H1 (cell line): Measurements from ENCODE around the gene STX19. TPM values are rescaled to one million over a fixed set of nuclear protein-coding genes. Genes with fewer than 3 reads are reported as not detected.

Experiments used
- CTCF ChIA-PET: fragments of 300-600 bp; sonication (Branson Sonifier 250); formaldehyde crosslinking; loops from one replicate; lab custom pipeline; 2021; ENCODE audit not compliant: partially characterized antibody; lab: Charles Lee
- POLR2A ChIA-PET: fragments of 300-600 bp; sonication (Branson Sonifier 250); formaldehyde crosslinking; loops from one replicate; lab custom pipeline; 2021; ENCODE audit warnings: inconsistent platforms; ENCODE audit not compliant: partially characterized antibody; lab: Charles Lee
- DNase-seq, 2 experiments: peaks; one replicate each; pipeline versions ENCODE4 v3.0.0 to v3.0.0-alpha.2; 2010 to 2022; ENCODE audit warnings: low spot score in 2 of 2, low read depth in 1 of 2, mixed read lengths in 1 of 2
- FAIRE-seq: peaks from 2 replicates; lab custom pipeline; 2011; peaks lifted over from hg19 to GRCh38; lab: Jason Lieb, UNC
- H2AFZ ChIP-seq: 2 replicates; pipeline ENCODE4 v1.8.1; 2012; ENCODE audit warnings: low read length, inconsistent platforms
- H2AK5ac ChIP-seq: 2 replicates; pipeline ENCODE4 v1.6.1; 2013; ENCODE audit warnings: low read depth, low read length
- H2BK120ac ChIP-seq: replicated peaks from 2 replicates; pipeline ENCODE3; 2013; ENCODE audit warnings: low read depth, low read length, inconsistent platforms
- H2BK12ac ChIP-seq: 2 replicates; pipeline ENCODE4 v1.6.1; 2013; ENCODE audit warnings: low read depth, low read length
- H2BK15ac ChIP-seq: 2 replicates; pipeline ENCODE4 v1.6.1; 2013; ENCODE audit warnings: low read length
- H2BK20ac ChIP-seq: 2 replicates; pipeline ENCODE4 v1.6.1; 2013; ENCODE audit warnings: low read length
- H2BK5ac ChIP-seq: 2 replicates; pipeline ENCODE4 v1.6.1; 2013; ENCODE audit warnings: low read depth, low read length
- H3K14ac ChIP-seq: 2 replicates; pipeline ENCODE4 v1.6.1; 2013; ENCODE audit warnings: inconsistent platforms; ENCODE audit not compliant: insufficient read length
- H3K18ac ChIP-seq: 2 replicates; pipeline ENCODE4 v1.6.1; 2013; ENCODE audit warnings: low read length; ENCODE audit errors: extremely low read depth
- H3K23ac ChIP-seq: 2 replicates; pipeline ENCODE4 v1.6.1; 2013; ENCODE audit warnings: inconsistent platforms; ENCODE audit not compliant: insufficient read length
- H3K23me2 ChIP-seq: 2 replicates; pipeline ENCODE4 v1.6.1; 2013; ENCODE audit warnings: low read depth, low read length
- H3K27ac ChIP-seq: 2 replicates; pipeline ENCODE4 v1.6.1; 2011; ENCODE audit warnings: low read depth, low read length, inconsistent platforms
- H3K27me3 ChIP-seq, 4 experiments: replicated peaks in 1 of 4; 1 replicate in 1 of 4; 2 replicates in 3 of 4; pipeline versions ENCODE4 v1.6.1 to v1.8.1; 2011 to 2013; ENCODE audit warnings: low read length in 3 of 4, mild to moderate bottlenecking in 3 of 4, inconsistent platforms in 2 of 4, mixed read lengths in 2 of 4, moderate library complexity in 1 of 4; ENCODE audit not compliant: control insufficient read depth in 3 of 4, insufficient read depth in 3 of 4; ENCODE audit errors: extremely low read depth in 1 of 4
- H3K36me3 ChIP-seq, 4 experiments: 2 replicates each; pipeline versions ENCODE4 v1.6.1 to v1.8.1; 2011 to 2013; ENCODE audit warnings: mild to moderate bottlenecking in 4 of 4, low read length in 3 of 4, moderate library complexity in 2 of 4, control low read depth in 1 of 4, inconsistent platforms in 1 of 4; ENCODE audit not compliant: insufficient read depth in 4 of 4, control insufficient read depth in 2 of 4
- H3K4ac ChIP-seq: replicated peaks from 2 replicates; pipeline ENCODE3; 2013; ENCODE audit warnings: low read length, low read depth, mixed read lengths, inconsistent platforms; ENCODE audit not compliant: insufficient read length
- H3K4me1 ChIP-seq, 4 experiments: replicated peaks in 1 of 4; 1 replicate in 1 of 4; 2 replicates in 3 of 4; pipeline versions ENCODE4 v1.6.1 to v1.8.1; 2011 to 2013; ENCODE audit warnings: low read length in 3 of 4, inconsistent platforms in 2 of 4, mixed read lengths in 1 of 4; ENCODE audit not compliant: insufficient read depth in 4 of 4, control insufficient read depth in 3 of 4
- H3K4me2 ChIP-seq, 2 experiments: 2 replicates each; pipeline versions ENCODE4 v1.6.1 to v1.8.1; 2011 to 2013; ENCODE audit warnings: low read depth in 2 of 2, low read length in 2 of 2, control low read depth in 1 of 2, inconsistent platforms in 1 of 2, mild to moderate bottlenecking in 1 of 2; ENCODE audit not compliant: insufficient read depth in 1 of 2
- H3K4me3 ChIP-seq, 4 experiments: fragments of 200-600, 300-600 bp in 1 of 4; sonication (generic), shearing (Covaris generic), sonication (Bioruptor Twin) in 1 of 4; 2 replicates each; pipeline versions ENCODE4 v1.5.1 to v1.8.1; 2011 to 2016; ENCODE audit warnings: low read length in 4 of 4, low read depth in 3 of 4, control low read depth in 2 of 4, inconsistent platforms in 2 of 4, mild to moderate bottlenecking in 2 of 4, mixed read lengths in 1 of 4, moderate library complexity in 1 of 4; ENCODE audit not compliant: insufficient read depth in 2 of 4; ENCODE audit errors: extremely low read depth in 1 of 4
- H3K56ac ChIP-seq: replicated peaks from 2 replicates; pipeline ENCODE3; 2013; ENCODE audit warnings: low read depth, mild to moderate bottlenecking, mixed read lengths, low read length, inconsistent platforms; ENCODE audit not compliant: insufficient read length
- H3K79me1 ChIP-seq: 2 replicates; pipeline ENCODE4 v1.6.1; 2013; ENCODE audit warnings: low read depth, low read length, control low read depth
- H3K79me2 ChIP-seq, 2 experiments: 2 replicates each; pipeline versions ENCODE4 v1.6.1 to v1.8.1; 2012 to 2013; ENCODE audit warnings: low read length in 2 of 2, mild to moderate bottlenecking in 2 of 2, inconsistent platforms in 1 of 2; ENCODE audit not compliant: insufficient read depth in 2 of 2, control insufficient read depth in 1 of 2
- H3K9ac ChIP-seq, 4 experiments: replicated peaks in 1 of 4; 1 replicate in 1 of 4; 2 replicates in 3 of 4; pipeline versions ENCODE4 v1.6.1 to v1.8.1; 2011 to 2013; ENCODE audit warnings: low read depth in 3 of 4, low read length in 3 of 4, control low read depth in 2 of 4, mild to moderate bottlenecking in 2 of 4, moderate library complexity in 2 of 4, inconsistent platforms in 1 of 4; ENCODE audit errors: extremely low read depth in 1 of 4
- H3K9me3 ChIP-seq, 2 experiments: 2 replicates each; pipeline versions ENCODE4 v1.6.1 to v1.8.1; 2012 to 2013; ENCODE audit warnings: mild to moderate bottlenecking in 2 of 2, moderate library complexity in 2 of 2, control low read depth in 1 of 2, inconsistent platforms in 1 of 2, low read depth in 1 of 2, low read length in 1 of 2, mixed read lengths in 1 of 2; ENCODE audit not compliant: insufficient read depth in 2 of 2
- H4K20me1 ChIP-seq, 2 experiments: replicated peaks in 1 of 2; 2 replicates each; pipeline versions ENCODE3 to v1.8.1; 2011 to 2013; ENCODE audit warnings: inconsistent platforms in 2 of 2, low read length in 2 of 2, mild to moderate bottlenecking in 1 of 2; ENCODE audit not compliant: insufficient read depth in 2 of 2, control insufficient read depth in 1 of 2
- H4K5ac ChIP-seq: 2 replicates; pipeline ENCODE4 v1.6.1; 2013; ENCODE audit warnings: low read length, low read depth, mixed read lengths, inconsistent platforms; ENCODE audit not compliant: insufficient read length
- H4K8ac ChIP-seq: 2 replicates; pipeline ENCODE4 v1.8.0; 2013; ENCODE audit warnings: mild to moderate bottlenecking, moderate library complexity, low read length, inconsistent platforms; ENCODE audit not compliant: insufficient read depth; ENCODE audit errors: extremely low read depth
- H4K91ac ChIP-seq: replicated peaks from 2 replicates; pipeline ENCODE3; 2013; ENCODE audit warnings: low read length, mixed read lengths, inconsistent platforms; ENCODE audit not compliant: insufficient read length
- ASH2L ChIP-seq: fragments of 200-600, 300-600 bp; sonication (generic); IDR thresholded peaks from one replicate; pipeline ENCODE4 v1.7.1; 2017; ENCODE audit warnings: low read length
- BCL11A ChIP-seq, 2 experiments: IDR thresholded peaks; one replicate each; pipeline ENCODE4 v1.6.1; 2011; ENCODE audit warnings: low read depth in 2 of 2, low read length in 2 of 2, mild to moderate bottlenecking in 2 of 2
- CHD1 ChIP-seq: IDR thresholded peaks from 2 replicates; pipeline ENCODE4 v1.6.1; 2012; ENCODE audit warnings: low read depth, low read length, improper control_type of control experiment
- CTBP2 ChIP-seq: IDR thresholded peaks from 2 replicates; pipeline ENCODE4 v1.7.0; 2011; ENCODE audit warnings: borderline replicate concordance, mild to moderate bottlenecking, moderate library complexity, mixed read lengths, low read length; ENCODE audit not compliant: insufficient read depth, insufficient read length
- EP300 ChIP-seq, 2 experiments: IDR thresholded peaks; 1 replicate in 1 of 2; 2 replicates in 1 of 2; pipeline ENCODE4 v1.6.1; 2011 to 2012; ENCODE audit warnings: low read depth in 2 of 2, low read length in 2 of 2, mild to moderate bottlenecking in 2 of 2, borderline replicate concordance in 1 of 2, inconsistent platforms in 1 of 2, moderate library complexity in 1 of 2
- EZH2 ChIP-seq: fragments of 200-600 bp; sonication (generic); IDR thresholded peaks from 2 replicates; pipeline ENCODE4 v1.7.1; 2012; ENCODE audit warnings: low read depth, mild to moderate bottlenecking, moderate library complexity, low read length, inconsistent platforms; ENCODE audit not compliant: severe bottlenecking
- GTF2F1 ChIP-seq: IDR thresholded peaks from 2 replicates; pipeline ENCODE4 v1.6.1; 2012; ENCODE audit warnings: low read depth, low read length, improper control_type of control experiment, borderline replicate concordance
- HDAC2 ChIP-seq, 2 experiments: fragments of 300-600 bp in 1 of 2; sonication (generic) in 1 of 2; IDR thresholded peaks; 2 replicates each; pipeline ENCODE4 v1.6.1; 2011 to 2012; ENCODE audit warnings: low read depth in 2 of 2, low read length in 2 of 2, mild to moderate bottlenecking in 2 of 2, moderate library complexity in 2 of 2, borderline replicate concordance in 1 of 2, inconsistent platforms in 1 of 2
- JUND ChIP-seq: IDR thresholded peaks from 2 replicates; pipeline ENCODE4 v1.6.1; 2011; ENCODE audit warnings: mild to moderate bottlenecking, improper control_type of control experiment, low read length
- MAFK ChIP-seq: IDR thresholded peaks from 2 replicates; pipeline ENCODE4 v1.6.1; 2012; ENCODE audit warnings: low read depth, mild to moderate bottlenecking, improper control_type of control experiment, low read length
- NANOG ChIP-seq: IDR thresholded peaks from 2 replicates; pipeline ENCODE4 v1.6.1; 2011; ENCODE audit warnings: low read length, low read depth, mild to moderate bottlenecking, inconsistent platforms; ENCODE audit not compliant: insufficient read depth, poor library complexity, severe bottlenecking
- POLR2AphosphoS5 ChIP-seq: IDR thresholded peaks from 2 replicates; pipeline ENCODE4 v1.6.1; 2011; ENCODE audit warnings: low read depth, low read length
- RBBP5 ChIP-seq: IDR thresholded peaks from 2 replicates; pipeline ENCODE4 v1.7.1; 2012; ENCODE audit warnings: low read depth, mild to moderate bottlenecking, inconsistent platforms, low read length, moderate library complexity, borderline replicate concordance
- YY1 ChIP-seq: IDR thresholded peaks from 2 replicates; pipeline ENCODE4 v1.6.1; 2011; ENCODE audit warnings: low read depth, mild to moderate bottlenecking, low read length
- WGBS, 2 experiments: shearing (Covaris generic) in 1 of 2; methylation state at CpG; one replicate each; pipeline versions ENCODE4 v1.1.6 to v1.1.7; 2013 to 2015; ENCODE audit warnings: low lambda C conversion rate in 2 of 2, mixed read lengths in 2 of 2, inconsistent platforms in 1 of 2, low coverage in 1 of 2, missing lambda C conversion rate in 1 of 2; ENCODE audit not compliant: insufficient replicate concordance in 2 of 2, insufficient coverage in 1 of 2, insufficient read length in 1 of 2; ENCODE audit errors: extremely low coverage in 1 of 2, missing lambda C conversion rate in 1 of 2; 5-methylcytosine and 5-hydroxymethylcytosine counted together
- polyA plus RNA-seq, 7 experiments: library from polyadenylated mRNA; depleted of rRNA in 3 of 7; stranded (reverse) in 5 of 7; unstranded in 2 of 7; fragments of >200 nt in 5 of 7; fragments of 200-250 nt in 2 of 7; gene quantifications; 1 replicate in 5 of 7; 2 replicates in 1 of 7; 4 replicates in 1 of 7; pipeline versions ENCODE4 v1.2.1 to v1.2.3, GENCODE V29; 2011 to 2013; ENCODE audit warnings: missing spikeins in 2 of 7, mixed read lengths in 2 of 7
- total RNA-seq: library from RNA; stranded (reverse); fragmentation: NEBNext Ultra II Directional; extraction: Animal tissue kit (Norgen Biotek cat#: 25700); gene quantifications from 2 replicates; pipeline ENCODE4 v1.2.1, GENCODE V29; 2021

The STX19 gene
- total and polyA plus RNA-seq, 2 of the 8 experiments (the other 6 are each of a cell fraction or from before 2014, with no cell fraction given): not detected

GRCh38 chr3:94024385-94024784 lies 4.0 kb downstream of the STX19 start:
- Histone ChIP-seq H3K23ac (no peak overlapping the region), H3K79me1 (no peaks in the 10 kb centered on the region), H3K9ac (no peak overlapping the region), H3K9me3 (no peaks in the 10 kb centered on the region), H4K91ac (no peak overlapping the region), H3K56ac (no peak overlapping the region), H3K27me3 (no peaks in the 10 kb centered on the region), H2AFZ (no peak overlapping the region), H4K5ac (no peak overlapping the region), H2BK12ac (no peak overlapping the region), H3K14ac (no peak overlapping the region), H2AK5ac (no peak overlapping the region), H3K27ac (no peak overlapping the region), H2BK5ac (no peak overlapping the region), H3K4me2 (no peak overlapping the region), H3K36me3 (no peaks in the 10 kb centered on the region), H3K4me1 (no peaks in the 10 kb centered on the region), H3K18ac (no peak overlapping the region), H4K20me1 (peaks cover 0 to 2% of the 10 kb centered on the region in 2 experiments), H4K8ac (no peak overlapping the region), H3K4me3 (no peak overlapping the region), H3K4ac (no peak overlapping the region), H3K23me2 (no peaks in the 10 kb centered on the region), H2BK120ac (no peak overlapping the region), H2BK15ac (no peak overlapping the region), H2BK20ac (no peak overlapping the region), H3K79me2 (no peaks in the 10 kb centered on the region)
- 82% methylated on average over 3 of the region's 3 CpGs; no CpG with 5 or more reads in 1 of the 2 experiments for WGBS, 2 experiments
- DNase-seq (no peak), FAIRE-seq (no peak)
- ChIA-PET POLR2A (no interaction called here), CTCF (interaction anchor here (1.7 kb wide), 1 partner anchor 13 kb away, joined by 5 read pairs; no protein-coding TSS in a partner anchor)
- TF ChIP-seq HDAC2 (IDR thresholded peaks at IDR 0.05; ENCODE audit: borderline replicate concordance in 1 of 2, low read depth in 2 of 2, low read length in 2 of 2): no peak
- no peak for TF ChIP-seq ASH2L
- TF ChIP-seq GTF2F1: no peak
- no peak for TF ChIP-seq MAFK
- no peak for TF ChIP-seq BCL11A (IDR thresholded peaks at IDR 0.05; ENCODE audit: low read depth in 2 of 2, low read length in 2 of 2)
- no peak for TF ChIP-seq EZH2
- no peak for TF ChIP-seq YY1
- no peak for TF ChIP-seq JUND
- TF ChIP-seq EP300 (IDR thresholded peaks at IDR 0.05; ENCODE audit: borderline replicate concordance in 1 of 2, low read depth in 2 of 2, low read length in 2 of 2): no peak
- no peak for TF ChIP-seq CHD1
- no peak for TF ChIP-seq POLR2AphosphoS5
- no peak for TF ChIP-seq CTBP2
- TF ChIP-seq RBBP5: no peak
- no peak for TF ChIP-seq NANOG
